Astrocyte (in vitro differentiated cells and primary cell): ENCODE measurements around the gene BSN.

Experiments
- EZH2 ChIP-seq: IDR thresholded peaks from 2 replicates; pipeline ENCODE4 v1.6.1; 2012; ENCODE audit warnings: mild to moderate bottlenecking, low read length, inconsistent platforms; ENCODE audit not compliant: insufficient read depth
- TF ChIP-seq, protein P1 (sequence below): IDR thresholded peaks from 2 replicates; pipeline ENCODE4 v1.5.1; 2011; ENCODE audit warnings: low read depth, mild to moderate bottlenecking, inconsistent platforms, low read length, moderate library complexity; ENCODE audit not compliant: insufficient read depth

DNA sequence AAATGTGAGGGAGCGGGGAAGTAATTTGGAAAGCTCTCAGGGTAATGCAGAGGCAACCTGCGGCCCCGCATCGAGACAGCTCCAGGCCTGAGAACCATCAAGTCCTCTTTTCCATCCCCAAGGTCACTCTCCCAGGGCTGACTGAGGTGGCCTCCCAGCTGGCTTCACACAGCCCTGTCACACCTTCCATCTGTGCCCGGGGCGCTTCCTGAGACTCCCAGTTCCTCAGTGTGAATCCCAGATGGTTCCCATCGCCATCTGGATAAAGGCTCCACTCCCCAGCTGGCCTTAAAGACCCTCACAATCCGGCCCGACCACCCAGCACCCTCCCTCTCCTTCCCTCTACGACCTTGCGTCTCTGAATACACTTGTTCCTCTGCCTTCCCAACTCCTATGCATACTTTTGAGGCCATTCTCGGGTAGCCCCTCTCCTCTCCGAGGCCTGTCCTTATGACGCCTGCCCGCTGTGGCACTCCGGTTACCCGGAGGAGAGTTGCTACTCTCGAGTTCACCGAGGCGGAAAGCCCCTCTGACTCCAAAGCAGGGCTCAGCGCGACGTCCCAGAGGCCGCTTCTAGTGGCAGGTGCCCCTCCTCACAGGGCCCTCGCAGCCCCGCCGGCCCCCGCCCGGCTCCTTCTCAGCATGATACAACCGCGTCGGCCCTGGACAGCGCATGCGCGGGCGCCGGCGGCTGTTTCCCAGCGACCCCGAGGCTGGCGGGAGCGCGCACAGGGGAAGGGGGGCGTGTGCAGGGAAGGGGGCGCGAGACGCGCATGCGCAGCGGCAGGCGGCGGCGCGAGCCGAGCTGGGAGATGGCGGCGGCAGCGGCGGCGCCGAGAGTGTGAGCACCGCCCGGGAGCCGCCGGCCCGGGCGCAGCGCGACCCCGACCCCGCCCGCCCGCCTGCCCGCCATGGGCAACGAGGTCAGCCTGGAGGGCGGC, at the start of gene BSN:
- TF ChIP-seq, protein P1, sequence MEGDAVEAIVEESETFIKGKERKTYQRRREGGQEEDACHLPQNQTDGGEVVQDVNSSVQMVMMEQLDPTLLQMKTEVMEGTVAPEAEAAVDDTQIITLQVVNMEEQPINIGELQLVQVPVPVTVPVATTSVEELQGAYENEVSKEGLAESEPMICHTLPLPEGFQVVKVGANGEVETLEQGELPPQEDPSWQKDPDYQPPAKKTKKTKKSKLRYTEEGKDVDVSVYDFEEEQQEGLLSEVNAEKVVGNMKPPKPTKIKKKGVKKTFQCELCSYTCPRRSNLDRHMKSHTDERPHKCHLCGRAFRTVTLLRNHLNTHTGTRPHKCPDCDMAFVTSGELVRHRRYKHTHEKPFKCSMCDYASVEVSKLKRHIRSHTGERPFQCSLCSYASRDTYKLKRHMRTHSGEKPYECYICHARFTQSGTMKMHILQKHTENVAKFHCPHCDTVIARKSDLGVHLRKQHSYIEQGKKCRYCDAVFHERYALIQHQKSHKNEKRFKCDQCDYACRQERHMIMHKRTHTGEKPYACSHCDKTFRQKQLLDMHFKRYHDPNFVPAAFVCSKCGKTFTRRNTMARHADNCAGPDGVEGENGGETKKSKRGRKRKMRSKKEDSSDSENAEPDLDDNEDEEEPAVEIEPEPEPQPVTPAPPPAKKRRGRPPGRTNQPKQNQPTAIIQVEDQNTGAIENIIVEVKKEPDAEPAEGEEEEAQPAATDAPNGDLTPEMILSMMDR = no peak
- TF ChIP-seq EZH2 = no peak
